Fibroblast of the aortic adventitia (primary cell): Measurements from ENCODE around the gene DDC. TPM values are rescaled to one million over a fixed set of nuclear protein-coding genes. Genes with fewer than 3 reads are reported as not detected.

ENCODE experiments used
- DNase-seq: peaks from one replicate; pipeline ENCODE4 v3.0.0-alpha.2; 2010; ENCODE audit warnings: low read depth
- H3K4me3 ChIP-seq: 2 replicates; pipeline ENCODE4 v1.5.1; 2011; ENCODE audit warnings: low read depth, mild to moderate bottlenecking, control low read depth, low read length, moderate library complexity
- CTCF ChIP-seq: IDR thresholded peaks from 2 replicates; pipeline ENCODE4 v1.5.1; 2011; ENCODE audit warnings: mild to moderate bottlenecking, low read length, control low read depth, inconsistent platforms; ENCODE audit not compliant: insufficient read depth
- total RNA-seq: library from RNA; depleted of rRNA; stranded (reverse); fragments of >200 nt; gene quantifications from 2 replicates; pipeline ENCODE4 v1.2.3, GENCODE V29; 2012; ENCODE audit warnings: low replicate concordance

DDC gene
- total RNA-seq = not detected in 2 replicates

- no peak for DNase-seq
- no peak for TF ChIP-seq CTCF
- H3K4me3 ChIP-seq = no peak within 1 kb of the TSS
These were observed at the start of gene DDC for GRCh38 chr7:50564640-50565558. Gene DDC (minus strand): TSS chr7:50565405. CDS start chr7:50544085, 21,320 bp downstream.

GRCh38 chr7:50613473-50613872 lies 48.3 kb upstream of the DDC start:
- TF ChIP-seq CTCF = no peak
- no peak overlapping the region for H3K4me3 ChIP-seq
- DNase-seq = no peak

GRCh38 chr7:50612704-50613103 lies 47.5 kb upstream of the DDC start:
- no peak for TF ChIP-seq CTCF
- DNase-seq = no peak

GRCh38 chr7:50610521-50611277 lies 45.5 kb upstream of the DDC start:
- no peak for TF ChIP-seq CTCF
- peak; percentile 67 for DNase-seq
- H3K4me3 ChIP-seq = no peak overlapping the region

More at GRCh38 chr7:50612704-50613103, 47.5 kb upstream of the DDC start:
- no peak overlapping the region for H3K4me3 ChIP-seq

- no peak for TF ChIP-seq CTCF
- H3K4me3 ChIP-seq = no peak overlapping the region
- no peak for DNase-seq
These were observed 43.1 kb upstream of the DDC start for GRCh38 chr7:50608196-50608906.

- DNase-seq = no peak
- no peak for TF ChIP-seq CTCF
These were observed 42.4 kb upstream of the DDC start for GRCh38 chr7:50607524-50608125.

More at GRCh38 chr7:50607524-50608125, 42.4 kb upstream of the DDC start:
- H3K4me3 ChIP-seq = no peak overlapping the region
